SHP77 (cell line): Measurements from ENCODE around the gene SETD7.

Experiments
- DNase-seq, 2 experiments: peaks; one replicate each; lab custom pipeline; 2025; lab: John Stamatoyannopoulos, UW

SETD7 gene

DNA sequence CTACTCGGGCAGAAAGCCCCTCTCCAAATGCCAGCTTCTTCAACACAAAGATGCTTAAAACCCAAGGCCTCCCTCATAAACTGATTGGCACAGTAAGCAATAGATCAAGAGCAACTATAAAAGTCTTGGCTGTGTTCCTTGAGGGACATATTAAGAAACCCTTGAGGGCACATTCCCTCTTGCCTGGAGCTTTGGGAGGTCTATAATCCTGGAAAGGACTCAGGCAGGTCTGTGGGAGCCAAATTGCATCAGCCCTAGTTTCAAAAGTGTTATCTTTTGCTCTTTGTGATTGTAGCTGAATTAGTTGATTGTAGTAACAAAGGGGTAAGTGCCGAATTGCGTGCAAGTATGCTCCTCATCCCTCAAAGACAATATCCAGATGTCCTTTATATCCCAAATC, 18.6 kb upstream of the SETD7 start:
- DNase-seq, result no peak

DNA sequence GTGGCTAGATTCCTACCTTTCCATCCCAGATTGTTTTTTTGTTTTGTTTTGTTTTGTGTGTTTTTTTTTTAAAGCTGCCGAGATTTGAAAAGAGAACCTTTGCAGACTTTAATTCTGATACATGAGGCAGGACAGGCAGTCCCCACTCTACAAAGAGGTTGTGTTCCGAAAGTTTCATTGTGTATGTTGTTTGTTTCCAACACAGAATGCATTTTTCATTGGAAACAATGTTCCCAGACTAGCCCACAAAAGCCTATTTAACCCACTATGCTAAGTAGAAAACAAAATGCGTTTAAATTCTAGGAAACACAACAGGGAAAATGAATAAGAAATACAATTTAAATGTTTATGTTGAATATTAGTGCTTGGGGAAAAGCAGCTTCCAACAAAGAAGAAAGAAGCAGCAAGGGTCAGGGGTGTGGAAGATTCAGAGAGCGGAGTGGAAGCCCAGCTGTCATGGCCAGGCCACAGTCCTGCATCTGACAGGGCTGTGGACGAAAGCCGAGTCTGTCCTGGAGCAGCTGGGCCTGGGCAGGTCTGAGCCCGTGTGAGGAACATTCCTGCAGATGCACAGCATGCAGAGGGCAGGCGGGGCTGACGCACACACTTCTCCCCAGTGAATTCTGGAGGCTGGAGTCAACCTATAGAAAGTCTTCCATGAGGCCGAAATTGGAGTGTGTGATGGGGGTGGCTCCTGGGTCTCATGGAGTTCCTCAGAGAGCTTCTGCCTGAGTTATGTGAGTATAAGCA, 12.4 kb upstream of the SETD7 start:
- DNase-seq, result no peak

DNA sequence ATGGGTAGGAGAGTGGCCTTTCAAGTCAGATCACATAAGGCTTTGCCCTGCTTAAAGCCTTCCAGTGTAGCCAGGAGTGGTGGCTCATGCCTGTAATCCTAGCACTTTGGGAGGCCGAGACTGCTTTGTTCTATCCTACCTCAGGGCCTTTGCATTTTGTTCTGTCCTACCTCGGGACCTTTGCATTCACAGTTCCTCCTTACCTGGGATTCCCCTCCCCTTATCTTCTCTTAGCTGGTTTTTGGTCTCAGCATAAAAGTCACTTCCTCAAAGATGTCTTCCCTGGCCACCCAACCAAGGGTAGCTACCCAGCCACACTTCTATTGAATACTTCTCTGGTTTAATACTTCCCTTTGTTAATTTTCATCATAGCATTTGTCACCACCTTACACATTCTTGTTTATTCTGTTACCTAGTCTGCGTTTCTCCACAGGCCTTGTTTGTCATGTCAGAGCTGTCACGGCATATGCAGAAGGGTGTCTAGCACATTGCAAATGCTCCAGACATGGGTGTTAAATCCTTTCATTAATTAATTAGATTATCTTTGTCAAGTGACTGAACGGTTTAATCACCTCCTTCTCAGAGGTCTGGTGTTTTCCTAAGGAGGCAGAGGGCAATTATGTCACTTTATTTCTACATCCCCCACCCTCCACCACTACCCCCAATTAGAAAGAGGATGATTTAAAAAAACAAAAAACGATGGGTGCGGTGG, 11.3 kb upstream of the SETD7 start:
- DNase-seq, result no peak

DNA sequence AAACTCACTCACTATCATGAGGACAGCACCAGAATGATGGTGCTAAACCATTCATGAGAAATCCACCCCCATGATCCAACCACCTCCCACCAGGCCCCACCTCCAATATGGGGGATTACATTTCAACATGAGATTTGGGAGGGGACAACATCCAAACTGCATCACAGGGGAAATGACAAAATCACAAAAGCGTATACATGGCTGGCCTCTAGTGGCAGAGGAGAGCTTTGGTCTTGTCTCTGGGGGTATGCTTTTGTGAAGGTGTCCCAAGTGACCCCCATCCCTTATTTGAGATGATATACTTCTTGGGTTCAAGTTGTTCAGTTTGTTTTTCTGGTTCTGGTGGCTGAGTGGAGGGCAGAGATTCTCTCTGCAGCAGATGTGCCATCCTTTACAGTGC, 8.5 kb upstream of the SETD7 start:
- DNase-seq, result no peak

DNA sequence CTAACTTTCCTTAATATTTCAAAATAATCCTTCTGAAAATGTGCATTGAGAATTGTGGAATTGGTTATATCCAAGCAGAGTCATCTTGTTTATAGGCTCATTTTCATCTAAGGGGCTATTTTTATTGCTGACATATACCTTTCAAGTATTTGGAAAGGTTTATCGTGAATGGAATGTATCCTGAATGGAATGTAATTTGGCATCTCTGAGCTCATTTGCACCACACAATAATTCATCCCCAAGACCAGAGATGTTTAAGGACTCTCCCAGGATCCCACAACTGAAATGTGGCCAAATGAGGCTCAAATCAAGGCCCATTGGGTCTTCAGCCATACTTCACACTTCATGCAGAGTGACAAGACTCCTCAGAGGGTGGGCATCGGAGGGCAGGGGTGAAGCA, 7.5 kb upstream of the SETD7 start:
- no peak for DNase-seq

DNA sequence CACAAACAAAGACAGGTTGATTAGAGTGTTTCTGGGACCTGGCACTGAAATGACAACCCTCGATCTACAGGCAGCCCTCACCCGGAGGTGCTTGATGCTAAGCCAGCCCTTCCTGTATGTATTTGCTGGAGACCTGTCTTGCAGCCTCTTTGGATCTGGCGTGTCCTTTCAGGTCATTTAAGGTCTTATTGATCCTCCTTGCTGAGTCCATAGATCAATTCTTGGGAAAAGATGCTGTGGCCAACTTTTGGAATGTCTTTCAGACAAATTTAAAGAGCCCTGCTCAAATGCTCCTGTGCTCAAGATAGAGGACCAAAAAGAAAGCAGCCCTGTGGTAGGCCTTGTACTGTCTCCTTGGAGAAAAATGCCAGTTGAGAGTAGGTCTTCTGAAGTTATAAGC, 6.8 kb upstream of the SETD7 start:
- DNase-seq, result no peak

DNA sequence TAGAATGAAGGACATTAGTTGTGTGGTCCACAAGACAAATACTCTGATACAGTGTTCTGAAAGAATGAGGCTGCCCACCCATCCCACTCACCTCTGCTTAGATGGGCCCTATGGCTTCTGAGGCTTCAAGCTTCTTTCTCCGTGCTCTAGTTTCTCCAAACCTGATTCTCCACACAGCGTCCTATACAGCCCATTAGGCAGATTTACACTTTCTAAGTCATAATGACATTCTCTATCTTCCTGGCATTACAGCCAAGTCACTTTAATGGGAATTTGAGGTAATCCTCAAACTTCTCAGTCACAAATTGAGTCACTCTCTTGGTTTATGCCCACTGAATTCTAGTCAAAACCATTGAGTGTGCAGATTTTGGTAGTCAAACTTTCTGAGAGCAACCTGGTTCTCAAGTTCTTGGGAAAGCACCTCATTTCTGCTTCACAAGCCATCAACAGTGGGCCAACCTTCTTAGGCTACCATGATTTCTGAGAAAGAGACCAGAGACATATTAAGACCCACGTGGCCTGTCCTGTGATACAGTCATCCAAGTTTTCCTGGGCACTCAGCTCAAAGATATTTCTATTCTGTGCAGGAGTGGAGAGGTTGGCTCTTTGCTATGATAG, 6.2 kb upstream of the SETD7 start:
- no peak for DNase-seq

DNA sequence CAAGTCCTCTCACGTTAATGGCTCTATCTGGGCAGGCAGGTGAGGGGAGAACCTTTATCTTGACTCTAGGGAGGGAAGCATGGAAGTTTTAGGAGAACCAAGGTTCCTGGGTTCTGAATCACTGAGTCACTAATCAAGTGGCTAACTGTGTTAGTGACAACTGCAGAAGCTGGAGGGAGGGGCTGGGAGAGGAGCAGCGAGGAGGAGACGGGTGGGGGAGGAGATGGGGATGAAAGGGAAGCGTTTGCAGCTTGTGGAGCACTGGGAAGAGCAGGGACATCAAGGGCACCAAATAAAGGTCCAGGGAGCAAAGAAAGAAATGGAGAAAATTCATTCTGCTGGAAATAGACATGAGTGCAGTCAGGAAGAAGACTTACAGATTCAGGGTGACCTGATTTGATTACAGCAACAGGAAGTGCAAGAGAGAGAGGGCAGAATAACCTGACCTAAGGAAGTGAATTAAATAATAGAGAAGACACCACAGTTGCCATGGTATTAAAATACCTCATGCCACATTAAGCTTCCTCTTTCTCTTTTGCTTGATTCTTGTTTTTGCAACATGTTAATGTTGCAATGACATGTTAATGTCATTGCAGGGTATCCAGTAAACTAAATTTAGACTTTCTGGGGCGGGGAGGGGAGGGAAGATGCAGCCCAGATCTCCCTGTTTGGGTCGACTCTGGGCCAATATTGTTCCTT, 4.5 kb upstream of the SETD7 start:
- no peak for DNase-seq

DNA sequence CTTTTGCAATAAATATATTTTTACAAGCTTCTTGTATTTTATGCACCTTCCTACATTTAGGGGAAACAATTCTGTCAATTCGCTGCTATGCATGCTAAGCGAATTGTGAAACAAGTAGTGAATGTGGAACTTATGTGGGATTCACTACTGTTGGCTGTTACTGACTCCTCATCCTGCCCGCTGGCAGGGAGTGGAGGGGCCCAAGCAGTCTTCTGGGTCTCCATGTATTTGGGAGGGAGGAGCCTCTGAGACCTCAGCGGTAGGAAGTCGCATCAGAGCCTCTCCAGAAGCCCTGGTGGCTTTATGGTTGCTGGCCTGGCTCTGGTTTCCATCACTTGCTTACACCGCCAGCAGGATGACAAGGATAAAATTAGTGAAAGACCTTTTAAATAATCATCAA, 3.7 kb upstream of the SETD7 start:
- no peak for DNase-seq

DNA sequence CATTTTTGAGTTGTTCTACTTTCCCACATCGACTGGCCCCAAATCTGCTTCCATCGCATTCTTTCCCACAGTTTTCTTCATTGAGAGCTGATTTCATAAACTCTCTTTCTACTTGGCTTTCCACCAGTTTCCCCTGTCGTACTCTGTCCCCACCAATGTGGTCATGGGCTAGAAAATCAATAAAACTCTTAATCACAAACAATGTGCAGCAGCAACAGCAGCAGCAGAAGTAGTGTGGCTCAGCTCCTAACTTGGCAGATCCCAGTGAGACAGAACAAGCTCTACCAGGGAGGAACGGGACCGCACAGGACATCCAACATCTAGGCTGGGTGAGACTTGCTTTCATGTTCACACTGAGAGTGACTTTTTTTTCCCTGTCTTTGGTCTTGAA, 3.1 kb upstream of the SETD7 start:
- no peak for DNase-seq

DNA sequence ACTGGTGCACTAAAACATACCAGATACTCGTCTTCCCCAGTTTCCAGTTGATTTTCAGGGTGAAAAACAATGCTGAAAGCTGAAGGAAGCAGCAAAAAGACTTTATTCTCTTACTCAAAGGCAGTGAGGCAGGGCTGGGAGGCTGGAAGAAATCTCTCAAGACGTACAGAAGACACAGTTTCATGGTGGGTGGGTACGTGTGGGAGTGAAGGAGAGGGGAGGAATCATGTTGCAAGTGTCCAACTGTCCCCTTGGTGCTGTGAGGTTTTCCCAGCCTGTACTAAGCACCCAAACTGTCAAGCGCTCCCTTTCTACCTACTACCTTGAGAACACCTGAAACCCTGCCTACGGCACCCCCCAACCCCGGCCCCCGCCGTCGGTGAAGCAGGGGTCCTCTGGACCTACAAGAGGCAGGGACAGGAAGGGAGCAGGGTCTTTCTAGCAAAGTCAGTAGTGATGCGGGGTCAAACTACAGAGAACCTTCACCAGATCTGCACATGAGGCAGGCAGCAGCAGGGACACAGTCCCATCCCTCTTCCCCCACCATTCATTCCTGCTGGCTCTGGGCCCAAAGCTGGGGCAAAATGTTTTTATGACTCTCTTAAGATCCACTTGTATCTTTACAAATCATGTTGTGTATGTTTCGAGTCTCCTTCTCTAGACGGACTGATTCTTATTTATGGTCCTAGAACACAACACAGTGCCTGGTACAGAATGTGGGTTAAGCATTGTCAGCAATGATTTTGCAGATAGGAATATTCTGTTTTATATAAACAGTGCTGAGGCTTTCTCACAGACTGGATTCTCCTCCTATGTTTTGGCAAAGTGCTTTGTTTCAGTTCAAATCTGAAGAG, 2.4 kb upstream of the SETD7 start:
- no peak for DNase-seq

DNA sequence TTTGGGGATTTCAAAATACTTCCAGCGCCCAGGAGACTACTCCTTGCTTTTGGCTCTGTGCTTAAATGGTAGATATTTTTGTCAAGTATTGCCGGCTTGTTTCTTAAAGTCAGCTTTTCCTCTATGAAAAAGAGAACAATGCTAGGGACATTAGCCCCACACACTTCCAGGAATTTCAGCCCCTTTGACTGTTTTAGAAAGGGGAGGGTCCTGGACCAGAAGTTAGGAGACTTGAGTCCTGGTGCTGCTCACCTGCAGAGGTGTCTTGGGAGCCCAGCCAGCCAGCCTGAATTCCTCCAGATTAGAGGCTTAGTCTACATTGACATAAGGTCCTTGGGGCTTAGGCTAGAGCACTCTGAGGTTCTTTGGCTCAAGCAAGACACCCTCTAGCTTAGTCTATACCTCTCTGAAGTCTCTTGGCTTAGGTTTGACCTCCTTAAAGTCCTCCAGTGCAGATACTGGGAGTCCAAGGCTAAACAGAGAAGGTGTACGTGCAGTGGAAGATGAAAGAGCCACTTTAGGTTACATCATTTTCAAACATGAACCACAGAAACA, 1.6 kb upstream of the SETD7 start:
- DNase-seq, result no peak

DNA sequence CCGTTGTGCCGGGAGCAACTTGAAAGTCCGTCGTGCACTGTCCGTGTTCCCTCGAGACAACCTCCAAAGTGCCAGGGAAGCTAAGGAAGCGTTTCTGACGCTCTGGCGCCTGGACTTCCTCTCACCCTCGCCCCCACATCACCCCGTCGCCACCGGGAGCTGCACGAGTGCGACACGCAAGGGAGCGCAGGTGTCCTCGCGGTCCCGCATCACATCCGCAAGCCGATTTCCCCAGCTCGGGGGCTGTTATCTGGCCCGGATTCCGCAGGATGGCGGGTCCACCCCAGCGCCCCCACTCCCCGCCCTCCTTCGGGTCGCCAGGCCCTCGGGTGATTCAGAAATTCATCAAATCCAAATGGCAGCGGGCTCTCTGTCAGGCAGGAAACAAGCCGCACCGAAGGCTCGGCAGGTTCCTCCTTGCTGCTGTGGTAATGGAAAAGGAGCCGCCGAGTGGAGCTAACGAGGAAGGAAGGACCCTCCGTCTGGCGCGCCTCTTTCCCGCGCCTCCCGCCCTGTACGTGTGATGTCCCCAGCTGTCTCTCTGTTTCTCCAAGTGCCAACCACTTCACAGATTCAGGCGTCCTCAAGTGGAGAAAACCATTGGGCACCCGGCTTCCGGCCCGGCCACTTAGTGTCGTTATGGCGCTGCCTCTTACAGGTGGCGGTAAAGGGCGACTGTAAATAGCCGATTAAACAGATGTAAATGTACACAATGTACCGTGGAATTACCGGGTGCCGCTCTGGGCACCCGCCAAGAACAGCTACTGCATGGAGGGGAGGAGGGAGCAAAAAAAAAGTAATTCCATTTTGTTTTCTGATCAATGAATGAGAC, 921 bp upstream of the SETD7 start:
- peak; percentile 62 to 71 for DNase-seq

DNA sequence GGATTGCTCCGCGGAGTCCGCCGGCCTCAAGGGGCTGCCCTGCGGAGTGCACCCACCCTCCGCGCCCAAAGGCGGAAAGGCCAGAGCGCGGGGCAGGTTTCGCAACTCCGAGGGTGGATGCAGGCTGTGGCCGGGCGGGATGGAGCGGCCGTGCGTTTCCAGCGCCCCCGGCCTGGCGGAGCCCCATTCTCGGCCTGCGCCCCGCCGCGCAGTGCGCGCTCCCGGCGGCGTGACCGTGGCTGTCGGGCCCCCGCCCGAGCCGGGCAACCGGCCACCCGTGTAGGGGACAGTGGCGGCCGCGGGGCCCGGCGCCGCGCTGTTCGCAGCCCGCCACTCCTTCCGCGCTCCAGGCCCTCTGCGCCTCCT, 331 bp downstream of the SETD7 start:
- no peak for DNase-seq

DNA sequence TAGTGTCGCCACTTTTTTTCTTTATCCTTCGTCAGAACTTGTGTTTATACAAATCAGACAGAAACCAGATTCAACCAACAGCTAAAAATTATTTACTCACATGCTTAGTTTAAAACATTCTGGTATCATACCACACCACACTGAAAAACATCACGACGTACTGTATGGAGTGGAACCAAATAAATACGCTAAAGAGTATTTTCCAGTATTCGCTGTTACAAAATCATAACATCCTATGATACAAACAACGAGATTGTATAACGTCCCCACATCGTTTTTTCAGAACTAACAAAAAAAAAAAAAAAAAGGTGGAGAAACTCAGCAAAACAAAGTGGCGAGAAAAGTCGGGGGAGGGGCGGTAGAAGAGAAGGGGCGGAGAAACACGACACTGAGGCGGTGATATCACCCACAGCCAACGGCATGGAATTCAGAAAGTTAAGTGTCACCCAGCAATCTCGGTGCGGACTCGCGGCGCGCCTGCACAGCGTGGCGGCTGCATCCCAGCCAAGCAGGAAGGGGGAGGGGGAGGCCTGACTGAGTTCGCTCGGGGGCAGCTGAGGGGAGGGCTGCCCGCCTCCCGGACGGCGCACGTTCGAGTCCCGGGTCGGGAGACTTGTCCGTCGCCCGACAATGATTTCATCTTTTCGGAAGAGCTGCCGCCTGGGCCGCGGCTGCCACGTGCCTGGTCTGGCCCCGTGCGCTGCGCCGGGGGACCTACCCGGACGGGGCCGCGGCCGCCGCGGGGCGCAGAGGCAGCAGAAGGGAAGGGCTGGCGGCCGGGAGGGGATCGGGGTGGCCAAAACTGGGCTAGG, 920 bp downstream of the SETD7 start:
- peak in 1 of 2 experiments; percentile 55 for DNase-seq

DNA sequence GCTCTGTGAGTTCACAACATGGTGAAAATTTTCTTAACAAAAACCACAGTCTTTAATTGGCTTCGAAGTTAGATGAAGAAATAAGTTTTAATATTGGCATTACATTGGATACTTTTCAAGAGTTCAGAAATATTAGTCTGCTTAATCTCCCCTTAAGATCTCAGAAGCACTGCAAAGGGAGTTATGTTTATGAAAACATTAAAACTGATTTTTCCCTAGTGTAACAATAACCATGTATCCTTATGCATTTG, 1.5 kb downstream of the SETD7 start:
- DNase-seq, result no peak

DNA sequence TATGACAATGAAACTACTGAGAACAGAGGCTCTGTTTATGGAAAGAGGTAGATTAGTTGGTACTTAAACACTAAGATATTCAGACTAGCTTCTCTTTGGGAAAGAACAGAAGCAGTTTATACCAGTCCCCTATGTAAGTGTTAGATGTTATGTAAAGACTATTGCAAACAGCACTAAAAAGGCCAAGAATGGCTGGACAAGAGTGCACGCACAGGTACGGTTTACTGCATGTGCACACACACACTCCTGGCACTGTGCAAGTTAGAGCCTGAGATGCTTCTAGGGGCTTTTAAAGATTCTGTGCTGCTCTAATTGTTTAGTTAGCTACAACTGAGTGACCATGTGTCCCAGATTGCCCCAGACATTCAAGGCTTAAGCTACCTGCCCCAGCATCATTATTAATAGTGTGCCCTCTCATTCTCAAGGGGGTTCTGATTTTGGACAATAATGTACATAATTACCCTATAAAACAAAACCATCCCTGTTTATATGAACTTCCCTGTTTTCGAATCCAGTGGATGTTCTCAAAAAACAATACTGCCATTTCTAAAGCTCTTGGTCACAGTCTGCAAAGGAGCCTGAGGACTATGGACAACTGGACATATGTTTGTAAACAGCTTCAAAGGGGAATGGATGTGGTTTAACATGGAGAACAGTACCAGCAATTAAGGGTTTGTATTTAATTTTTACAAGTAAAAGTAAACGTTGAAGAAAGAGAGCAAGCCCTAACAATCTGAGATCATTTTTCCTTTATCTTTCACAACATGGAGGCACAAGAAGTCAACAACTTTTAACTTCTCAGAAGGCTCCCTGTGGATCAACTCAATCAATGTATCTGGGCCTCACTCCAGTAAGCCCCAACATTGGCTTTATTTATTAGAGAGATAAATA, 2.0 kb downstream of the SETD7 start:
- DNase-seq, result no peak

DNA sequence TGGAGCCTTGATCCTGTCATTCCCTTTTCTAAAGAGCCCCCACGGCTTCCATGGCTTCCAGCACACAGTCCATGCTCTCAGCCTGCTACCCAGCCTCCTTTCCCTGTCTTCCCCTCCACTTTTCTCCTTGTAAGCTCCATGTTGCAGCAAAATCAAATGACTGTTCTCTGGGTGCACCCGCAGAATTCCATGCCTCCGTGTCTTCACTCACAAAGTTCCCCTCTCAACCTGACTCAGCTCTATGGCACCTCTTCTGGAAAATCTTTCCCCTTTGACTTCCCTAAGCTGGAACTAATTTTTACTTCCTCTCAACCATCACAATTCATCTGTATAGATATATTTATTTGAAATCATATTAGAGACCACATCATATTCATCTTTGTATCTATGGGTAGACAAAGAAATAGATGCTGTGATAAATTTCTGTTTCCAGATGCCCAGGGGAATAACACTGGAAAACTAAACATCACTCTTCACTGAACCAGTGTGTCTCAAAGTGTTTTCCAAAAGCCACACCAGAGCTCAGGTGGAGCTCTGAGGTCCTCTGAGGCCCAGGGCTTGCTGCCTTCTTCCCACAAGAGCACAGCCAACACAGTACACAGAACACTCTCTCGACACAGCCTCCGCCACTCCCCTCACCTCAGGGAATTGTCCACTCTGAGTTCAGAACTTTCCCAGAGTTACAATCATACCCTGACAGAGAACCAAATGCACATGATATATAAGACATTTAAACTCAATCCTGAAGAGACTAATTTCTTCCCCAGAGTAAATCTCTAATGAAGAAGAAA, 3.3 kb downstream of the SETD7 start:
- DNase-seq, result no peak
